GM18502 (cell line): Measurements from ENCODE around the gene TMED9.
"Not testable (repeated sequence)": the region's sequence is repeated elsewhere in the genome, so short reads cannot be mapped to it uniquely, and the experiment has no call there.

Experiments
- ATAC-seq: cut with Tn5 transposase; IDR thresholded peaks from one replicate; pipeline ENCODE4 v1.9.1; 2021; ENCODE audit warnings: mild to moderate bottlenecking; ENCODE audit not compliant: unreplicated experiment, poor library complexity

Gene TMED9

DNA sequence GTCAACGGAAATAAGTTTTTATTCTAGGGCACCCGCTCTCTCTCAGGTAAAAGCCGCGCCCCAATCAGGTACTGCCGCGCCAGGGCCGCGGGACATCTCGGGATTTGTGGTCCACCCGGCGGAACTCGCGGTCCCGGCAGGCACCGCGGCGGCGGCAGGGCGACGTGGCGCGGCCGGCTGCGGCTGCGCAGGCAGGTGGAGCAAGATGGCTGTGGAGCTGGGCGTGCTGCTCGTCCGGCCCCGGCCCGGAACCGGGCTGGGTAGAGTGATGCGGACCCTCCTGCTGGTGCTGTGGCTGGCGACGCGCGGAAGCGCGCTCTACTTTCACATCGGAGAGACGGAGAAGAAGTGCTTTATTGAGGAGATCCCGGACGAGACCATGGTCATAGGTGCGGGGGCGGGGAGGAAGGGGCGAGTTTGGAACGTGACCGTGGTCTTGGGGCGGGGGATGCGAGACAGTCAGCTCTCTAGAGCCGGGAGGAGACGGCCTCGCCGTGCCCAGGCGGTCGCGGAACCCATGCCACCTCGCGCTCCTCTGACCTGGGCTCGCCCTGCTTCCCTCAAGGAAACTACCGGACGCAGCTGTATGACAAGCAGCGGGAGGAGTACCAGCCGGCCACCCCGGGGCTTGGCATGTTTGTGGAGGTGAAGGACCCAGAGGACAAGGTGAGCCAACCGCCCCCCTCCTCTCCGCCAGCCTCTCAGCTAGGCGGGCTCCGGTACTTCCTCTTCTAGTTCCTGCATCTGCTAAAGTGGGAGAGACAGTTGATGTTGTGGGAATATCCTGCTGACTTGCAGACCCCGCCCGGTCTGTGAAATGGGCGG lies at the start of gene TMED9:
Gene TMED9 (plus strand): TSS at position 194 of the 825 bp plus-strand sequence. CDS start 12 bp downstream, at position 206.
- peak; percentile 94 for ATAC-seq

DNA sequence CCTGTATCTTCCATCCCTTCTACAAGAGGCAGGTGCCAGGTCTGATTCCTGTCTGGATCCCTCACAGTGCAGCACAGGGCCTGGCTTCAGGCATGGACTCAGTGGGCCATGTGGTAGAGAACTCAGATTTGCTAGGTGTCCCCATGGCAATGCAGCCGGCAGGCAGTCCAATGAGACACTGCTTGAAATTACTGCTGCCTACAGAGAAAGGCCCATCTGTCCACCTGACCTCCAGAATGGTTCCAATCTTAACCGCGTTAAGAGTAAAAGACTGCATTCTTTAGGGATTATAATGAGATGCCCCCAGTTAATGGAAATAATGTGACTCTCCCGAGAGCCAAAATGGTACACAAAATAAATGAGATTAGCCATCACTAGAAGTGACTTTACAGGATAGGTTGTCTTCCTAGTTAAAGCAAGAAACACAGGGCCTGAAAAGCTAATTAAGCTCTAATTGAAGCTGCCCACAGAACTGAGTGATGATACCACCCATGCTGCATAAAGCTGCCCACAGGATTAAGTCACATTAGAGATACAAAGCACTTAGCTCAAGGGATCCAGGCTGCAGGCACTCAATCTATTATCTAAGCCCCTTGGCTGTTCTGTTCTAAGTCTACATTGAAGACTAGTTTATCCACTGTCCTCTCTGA lies 49.1 kb upstream of the TMED9 start:
- no peak for ATAC-seq

GRCh38 chr5:177545487-177546257 lies 46.3 kb upstream of the TMED9 start:
- no peak for ATAC-seq

GRCh38 chr5:177546258-177546741 lies 45.7 kb upstream of the TMED9 start:
- ATAC-seq, result no peak

DNA sequence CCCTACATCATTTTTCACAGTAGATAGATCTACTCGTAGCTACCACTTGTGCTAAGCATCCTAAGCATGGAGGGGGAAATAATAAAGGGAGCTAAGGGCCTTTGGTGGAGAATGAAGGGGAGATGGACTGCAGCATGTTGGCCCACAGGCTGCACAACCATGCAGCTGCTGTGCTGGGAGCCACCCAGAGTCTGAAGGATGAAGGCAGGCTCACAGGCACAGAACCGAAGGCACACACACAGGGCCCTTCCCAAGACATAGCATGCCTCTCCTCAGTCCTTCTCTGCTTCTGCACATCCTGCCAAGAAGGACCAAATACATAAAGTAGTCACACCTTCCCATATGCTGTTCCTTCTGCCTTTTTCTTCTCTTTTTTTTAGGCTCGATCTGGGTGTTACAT lies 44.3 kb upstream of the TMED9 start:
- ATAC-seq, result no peak

- no peak for ATAC-seq
Measured at GRCh38 chr5:177548495-177548894, 43.5 kb upstream of the TMED9 start.

DNA sequence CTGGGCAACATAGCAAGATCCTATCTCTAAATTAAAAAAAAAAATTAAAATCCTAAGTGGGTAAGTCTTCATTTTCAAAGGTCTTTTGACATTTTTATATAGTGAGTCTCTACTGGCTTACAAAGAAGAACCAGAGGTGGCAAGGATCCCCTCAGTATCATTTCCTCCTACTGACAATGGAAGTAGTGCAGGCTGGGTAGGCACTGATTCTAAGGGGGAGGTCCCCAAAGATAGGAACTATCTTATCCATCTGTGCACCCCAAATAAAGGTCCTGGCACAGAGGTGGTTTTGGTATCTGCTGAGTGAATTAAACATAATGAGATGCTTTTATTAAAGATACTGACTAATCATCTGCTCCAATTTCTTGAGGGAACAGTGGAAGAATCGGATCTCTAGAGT lies 41.9 kb upstream of the TMED9 start:
- no peak for ATAC-seq

DNA sequence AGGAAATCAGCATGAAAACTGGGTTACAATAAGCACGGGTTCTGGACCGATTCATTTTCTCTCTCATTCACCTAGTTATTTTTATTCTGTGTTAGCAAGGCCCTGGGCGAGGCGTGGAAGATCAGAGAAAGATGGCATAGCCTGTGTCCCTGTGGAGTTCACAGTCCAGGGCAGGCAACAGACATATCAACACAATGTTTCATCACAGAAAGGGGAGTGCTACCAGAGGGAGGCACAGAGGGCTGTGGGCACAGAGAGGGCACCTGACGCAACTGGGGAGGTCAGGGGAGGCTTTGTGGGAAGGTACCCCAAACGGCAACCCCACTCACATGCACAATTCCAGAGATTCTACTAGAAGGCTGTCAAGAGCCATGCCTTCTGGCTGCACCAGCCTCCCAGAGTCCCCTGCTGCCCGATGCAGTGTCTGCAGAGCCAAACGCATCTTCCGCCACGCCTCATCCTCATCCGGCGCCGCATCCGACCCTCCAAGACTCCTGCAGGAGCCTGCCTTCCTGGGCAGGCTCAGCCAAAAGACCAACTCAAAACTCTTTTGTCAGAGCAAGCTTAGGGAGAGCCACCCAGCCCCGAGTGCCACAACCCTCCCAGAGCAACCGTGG lies 39.1 kb upstream of the TMED9 start:
- ATAC-seq, result no peak

- ATAC-seq, result peak; percentile 47
Measured at GRCh38 chr5:177553671-177554429, 38.2 kb upstream of the TMED9 start.

- ATAC-seq, result peak; percentile 89
Measured at GRCh38 chr5:177554474-177555111, 37.4 kb upstream of the TMED9 start, which contains the start of gene FAM193B. TSS of gene FAM193B (minus strand) at chr5:177554563. CDS start at chr5:177554458, 105 bp downstream.

DNA sequence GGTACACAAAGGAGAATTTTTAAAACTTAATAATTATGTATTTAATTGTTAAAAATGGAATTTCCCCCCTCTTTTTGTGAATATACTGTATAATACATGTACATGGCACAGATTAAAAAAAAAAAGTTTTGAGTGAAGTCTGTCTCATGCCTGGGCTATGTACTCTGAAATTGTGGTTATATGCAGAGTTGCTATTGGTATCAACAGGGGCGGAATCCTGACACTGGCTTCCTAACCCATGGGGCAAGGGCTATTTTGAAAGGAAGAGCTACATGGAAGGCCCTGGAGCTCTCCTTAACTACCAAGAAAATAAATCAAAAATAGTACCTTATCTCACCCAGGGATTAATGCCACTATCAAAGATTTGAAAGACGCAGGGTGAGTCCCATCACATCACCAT lies 36.8 kb upstream of the TMED9 start:
- ATAC-seq, result no peak

- no peak for ATAC-seq
Measured at GRCh38 chr5:177555665-177556064, 36.3 kb upstream of the TMED9 start.

GRCh38 chr5:177557041-177557647 lies 34.9 kb upstream of the TMED9 start:
- ATAC-seq, result no peak

GRCh38 chr5:177557796-177558195 lies 34.2 kb upstream of the TMED9 start:
- no peak for ATAC-seq

- ATAC-seq, result not testable (repeated sequence)
Measured at GRCh38 chr5:177559446-177559941, 32.5 kb upstream of the TMED9 start.

DNA sequence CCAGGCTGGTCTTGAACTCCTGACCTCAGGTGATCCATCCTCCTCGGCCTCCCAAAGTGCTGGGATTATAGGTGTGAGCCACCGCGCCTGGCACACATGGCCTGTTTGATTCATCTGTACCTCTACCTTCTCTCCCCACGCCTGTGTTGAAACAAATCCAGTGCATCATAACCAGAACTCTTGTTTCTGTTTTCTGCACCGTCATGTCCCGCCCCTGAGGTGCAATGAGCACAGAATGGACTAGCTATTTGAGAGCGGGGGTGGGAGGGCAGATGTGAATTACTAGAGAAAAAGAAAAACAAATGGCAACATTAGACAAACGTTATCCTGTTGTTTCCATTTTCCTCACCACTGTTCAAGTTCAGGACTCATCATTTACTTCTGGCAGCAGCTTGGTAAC lies 27.0 kb upstream of the TMED9 start:
- no peak for ATAC-seq

GRCh38 chr5:177568326-177568725 lies 23.7 kb upstream of the TMED9 start:
- ATAC-seq, result no peak

DNA sequence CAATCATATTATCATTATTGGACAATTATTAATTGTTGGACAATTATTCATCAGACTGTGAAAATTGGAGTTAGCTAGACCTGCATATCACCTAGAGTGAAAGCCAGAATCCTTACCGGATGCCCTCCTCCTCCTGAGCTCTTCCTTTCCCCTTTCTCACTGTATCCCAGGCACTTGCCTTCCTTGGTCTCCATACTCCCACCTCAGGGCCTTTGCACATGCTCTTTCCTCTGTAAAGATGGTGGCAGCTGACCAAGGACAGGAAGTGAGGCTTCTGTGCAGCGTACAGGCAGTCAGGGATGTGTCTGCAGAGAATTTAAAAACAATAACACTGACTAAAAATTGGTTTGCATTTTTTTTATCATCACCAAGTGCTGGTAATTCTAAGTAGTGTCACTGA lies 22.1 kb upstream of the TMED9 start:
- ATAC-seq, result no peak

- ATAC-seq, result no peak
Measured at GRCh38 chr5:177575488-177575887, 16.5 kb upstream of the TMED9 start.
